AG08396 (cell line): Measurements from ENCODE around the gene FOSB.
"Not testable (repeated sequence)": the region's sequence is repeated elsewhere in the genome, so short reads cannot be mapped to it uniquely, and the experiment has no call there.

ENCODE experiments used
- DNase-seq: peaks from one replicate; pipeline ENCODE4 v3.0.0; 2012; ENCODE audit warnings: low spot score, mixed read lengths

Gene FOSB

GRCh38 chr19:45506246-45506988 lies 38.6 kb downstream of the FOSB start:
- peak; percentile 94 for DNase-seq

- DNase-seq = peak; percentile 92
Measured at GRCh38 chr19:45506989-45507871, 39.4 kb downstream of the FOSB start, which contains the start of gene VASP. TSS of gene VASP (plus strand) at chr19:45507479. CDS start at chr19:45507772, 293 bp downstream.

DNA sequence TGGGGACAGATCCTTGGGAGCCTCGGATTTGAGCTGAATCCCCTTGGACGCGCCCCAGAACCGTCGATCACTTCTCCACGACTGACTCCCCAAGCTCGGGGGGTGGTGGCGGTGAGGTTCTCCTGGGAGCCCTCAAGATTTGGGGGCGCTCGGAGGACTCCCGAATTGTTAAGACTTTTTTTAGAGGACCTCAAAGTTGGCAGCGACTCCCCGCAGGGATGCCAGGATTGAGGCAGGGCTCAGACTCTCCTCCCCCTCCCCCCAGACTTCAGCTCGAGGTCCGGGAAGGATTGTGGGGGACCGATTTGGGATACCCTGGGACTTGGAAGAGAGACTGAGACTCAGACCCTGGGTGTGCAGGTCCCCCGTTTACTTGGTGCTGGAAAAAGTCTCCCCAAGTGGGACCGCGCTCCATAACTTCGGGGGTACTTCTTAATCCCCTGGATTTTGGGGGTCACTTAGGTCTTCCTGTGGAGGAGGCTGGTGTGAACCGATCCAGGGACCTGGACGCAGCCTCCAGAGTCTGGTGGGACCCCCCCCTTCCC lies 40.1 kb downstream of the FOSB start:
- peak; percentile 71 for DNase-seq

GRCh38 chr19:45508417-45508860 lies 40.6 kb downstream of the FOSB start:
- no peak for DNase-seq

GRCh38 chr19:45508861-45509691 lies 41.3 kb downstream of the FOSB start:
- DNase-seq = peak; percentile 87

- no peak for DNase-seq
Measured at GRCh38 chr19:45509692-45510015, 41.9 kb downstream of the FOSB start.

GRCh38 chr19:45510352-45510751 lies 42.6 kb downstream of the FOSB start:
- DNase-seq = not testable (repeated sequence)

DNA sequence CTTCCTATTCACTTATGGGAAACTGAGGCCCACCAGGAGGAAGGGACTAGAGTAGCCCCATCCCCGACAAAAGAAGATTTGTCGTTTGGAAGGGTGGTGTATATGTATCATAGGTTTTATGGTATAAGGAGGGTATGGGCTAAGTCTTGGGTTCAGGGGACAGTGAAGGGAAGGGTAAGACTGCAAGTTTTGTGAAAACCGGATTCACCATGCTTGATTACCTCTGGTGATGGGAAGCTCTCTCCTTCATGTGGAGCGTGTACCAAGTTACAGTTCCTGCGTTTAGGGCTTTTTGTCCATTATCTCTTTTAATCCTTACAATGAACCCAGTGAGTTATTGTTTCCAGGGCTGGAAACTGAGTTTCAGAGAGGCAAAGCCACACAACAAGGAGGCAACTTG lies 43.3 kb downstream of the FOSB start:
- DNase-seq = no peak

DNA sequence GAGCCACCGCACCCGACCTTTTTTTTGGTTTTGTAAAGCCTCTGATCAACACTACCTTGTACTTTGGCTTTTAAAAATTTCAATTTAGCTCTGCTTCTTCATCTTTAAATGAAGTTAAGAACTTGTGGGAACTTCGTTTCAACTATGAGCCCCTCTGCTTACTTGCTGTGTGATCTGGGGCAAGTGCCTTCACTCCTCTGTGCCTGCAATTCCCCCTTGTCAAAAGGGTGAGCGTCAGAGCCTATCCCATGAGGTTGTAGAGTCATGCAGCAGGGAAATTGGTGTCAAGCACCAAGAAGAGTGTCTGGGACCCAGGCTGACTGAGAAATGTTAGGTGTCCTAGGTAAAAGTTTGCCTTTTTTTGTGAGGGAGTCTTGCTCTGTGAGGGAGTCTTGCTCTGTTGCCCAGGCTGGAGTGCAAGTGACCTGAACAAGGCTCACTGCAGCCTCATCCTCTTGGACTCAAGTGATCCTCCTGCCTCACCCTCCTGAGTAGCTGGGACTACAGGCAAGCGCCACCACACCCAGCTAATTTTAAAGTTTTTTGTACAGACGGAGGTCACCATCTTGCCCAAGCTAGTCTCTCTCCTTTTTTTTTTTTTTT lies 45.2 kb downstream of the FOSB start:
- DNase-seq = no peak

DNA sequence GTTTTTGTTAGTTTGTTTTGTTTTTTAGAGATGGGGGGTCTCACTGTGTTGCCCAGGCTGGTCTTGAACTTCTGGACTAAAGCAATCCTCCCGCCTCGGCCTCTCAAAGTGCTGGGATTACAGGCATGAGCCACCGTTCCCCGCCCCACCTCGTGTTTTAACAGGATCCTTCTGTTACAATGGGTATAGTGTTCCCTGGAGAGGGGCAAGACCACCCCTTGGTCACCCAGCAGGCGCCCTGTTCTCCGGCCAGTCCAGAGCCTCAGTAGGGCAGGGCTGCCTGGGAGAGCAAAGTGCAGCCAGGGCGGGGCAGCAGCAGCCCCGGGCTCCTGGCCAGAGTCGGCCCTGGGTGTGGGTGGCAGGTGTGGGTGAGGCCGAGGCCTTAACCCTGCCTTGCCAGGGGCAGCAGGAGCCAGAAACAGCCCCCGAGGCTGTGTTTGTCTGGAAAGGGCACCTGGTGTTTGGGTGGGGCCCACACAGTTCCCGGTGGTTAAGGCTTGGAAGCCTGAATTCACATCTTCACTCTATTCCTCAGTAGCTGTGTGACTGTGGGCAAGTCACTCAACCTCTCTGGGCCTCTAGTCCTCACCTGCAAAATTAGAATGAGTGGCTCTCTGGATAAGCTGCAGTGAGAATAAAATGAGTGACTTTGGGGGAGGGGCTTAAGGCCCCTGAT lies 46.7 kb downstream of the FOSB start:
- DNase-seq = no peak

GRCh38 chr19:45515081-45515624 lies 47.4 kb downstream of the FOSB start:
- DNase-seq = no peak

DNA sequence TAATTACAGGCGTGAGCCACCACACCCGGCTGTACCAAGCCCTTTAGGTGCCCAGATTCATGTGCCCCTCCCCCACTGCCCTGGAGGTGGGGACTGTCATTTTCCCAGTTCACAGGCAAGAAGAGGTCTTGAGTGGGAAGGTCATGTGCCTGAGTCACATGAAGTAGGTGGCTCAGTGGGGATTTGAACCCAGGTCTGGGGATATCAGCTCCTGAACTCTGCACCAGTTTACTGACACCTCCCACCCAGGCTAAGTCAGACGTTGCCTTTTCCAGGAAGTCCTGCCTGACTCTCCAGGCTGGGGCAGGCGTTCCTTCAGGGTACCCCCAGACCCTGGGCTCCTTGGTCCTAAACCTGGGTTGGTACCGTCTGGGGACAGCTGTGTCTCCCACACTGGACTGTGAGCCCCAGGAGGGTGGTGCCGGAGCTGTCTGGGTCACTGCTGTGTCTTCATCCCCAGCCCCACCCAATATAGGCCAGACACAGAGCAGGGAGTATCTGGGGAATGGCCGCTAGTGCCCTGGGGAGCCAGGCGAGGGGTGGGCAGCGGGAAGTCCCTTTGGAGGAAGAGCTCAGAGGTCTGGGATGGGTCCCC lies 48.1 kb downstream of the FOSB start:
- no peak for DNase-seq

GRCh38 chr19:45517238-45517637 lies 49.4 kb downstream of the FOSB start:
- no peak for DNase-seq

GRCh38 chr19:45517641-45518468 lies 50.1 kb downstream of the FOSB start:
- DNase-seq = no peak

DNA sequence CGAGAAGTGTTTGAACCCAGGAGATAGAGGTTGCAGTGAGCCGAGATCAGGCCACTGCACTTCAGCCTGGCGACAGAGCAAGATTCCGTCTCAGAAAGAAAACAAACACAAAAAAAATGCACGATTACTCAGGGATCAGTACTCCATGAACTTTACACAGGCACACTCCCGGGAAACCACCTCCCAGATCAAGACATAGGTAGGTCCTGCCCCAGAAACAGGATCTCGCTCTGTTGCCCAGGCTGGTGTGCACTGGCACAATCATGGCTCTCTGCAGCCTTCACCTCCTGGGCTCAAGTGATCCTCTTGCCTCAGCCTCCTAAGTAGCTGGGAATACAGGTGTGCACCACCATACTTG lies 50.7 kb downstream of the FOSB start:
- no peak for DNase-seq

DNA sequence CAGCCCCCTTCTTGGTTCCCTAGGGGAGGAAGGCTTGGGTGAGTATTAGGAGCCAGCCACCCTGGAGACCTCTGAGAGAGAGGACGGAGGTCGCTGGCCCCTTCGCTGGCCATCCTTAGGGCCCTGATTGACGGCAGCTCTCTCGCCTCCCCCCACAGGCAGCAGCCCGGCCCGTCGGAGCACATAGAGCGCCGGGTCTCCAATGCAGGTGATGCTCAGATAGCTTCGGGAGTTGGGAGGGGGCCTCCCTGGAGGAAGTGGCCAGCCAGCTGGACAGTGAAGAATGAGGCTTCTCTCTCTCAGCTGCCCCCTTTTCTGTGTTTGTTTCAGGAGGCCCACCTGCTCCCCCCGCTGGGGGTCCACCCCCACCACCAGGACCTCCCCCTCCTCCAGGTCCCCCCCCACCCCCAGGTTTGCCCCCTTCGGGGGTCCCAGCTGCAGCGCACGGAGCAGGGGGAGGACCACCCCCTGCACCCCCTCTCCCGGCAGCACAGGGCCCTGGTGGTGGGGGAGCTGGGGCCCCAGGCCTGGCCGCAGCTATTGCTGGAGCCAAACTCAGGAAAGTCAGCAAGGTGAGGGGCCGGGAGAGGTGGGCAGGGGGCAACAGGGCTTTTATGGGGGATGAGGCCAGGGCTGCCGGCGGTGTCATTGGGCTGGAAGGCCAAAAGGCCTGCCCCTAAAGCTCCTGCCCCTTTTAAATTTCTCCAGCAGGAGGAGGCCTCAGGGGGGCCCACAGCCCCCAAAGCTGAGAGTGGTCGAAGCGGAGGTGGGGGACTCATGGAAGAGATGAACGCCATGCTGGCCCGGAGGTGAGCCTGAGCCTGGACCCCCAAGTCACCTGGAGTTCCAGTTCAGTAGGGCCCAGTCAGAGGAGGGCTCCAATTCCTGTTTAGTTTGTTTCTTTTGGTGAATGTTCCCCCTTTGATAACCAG lies 54.5 kb downstream of the FOSB start:
- no peak for DNase-seq

- peak; percentile 93 for DNase-seq
Measured at GRCh38 chr19:45523642-45524256, 56.0 kb downstream of the FOSB start.

DNA sequence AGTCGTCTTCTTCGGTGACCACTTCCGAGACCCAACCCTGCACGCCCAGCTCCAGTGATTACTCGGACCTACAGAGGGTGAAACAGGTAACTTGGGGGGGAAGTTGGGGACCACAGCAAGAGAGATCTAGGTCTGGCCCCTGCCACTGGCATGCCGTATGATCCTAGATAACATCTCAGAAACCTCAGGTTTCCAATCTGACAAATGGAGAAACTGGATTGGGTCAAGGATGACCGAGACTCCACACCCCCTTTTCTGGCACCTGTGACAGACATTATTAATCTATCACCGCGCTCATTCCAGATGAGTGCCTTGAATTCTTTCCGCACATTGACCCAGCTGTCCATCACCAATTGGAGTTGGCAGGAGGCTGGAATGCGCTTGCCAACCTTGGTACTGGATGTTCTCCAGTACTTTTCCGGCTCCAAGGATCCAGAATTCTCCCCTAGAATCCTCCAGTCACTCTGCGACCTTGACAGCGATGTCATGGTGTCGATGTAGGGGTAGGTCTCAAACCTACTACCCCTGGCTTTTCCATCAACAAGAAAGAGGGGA lies 56.9 kb downstream of the FOSB start:
- DNase-seq = no peak
